HFF-Myc (cell line): ENCODE measurements around the gene VPS52.
A peak's percentile ranks its signal among the peaks of the same experiment; 100 is the strongest.

ENCODE experiments used
- DNase-seq: peaks from one replicate; pipeline ENCODE4 v3.0.0-alpha.2; 2011; ENCODE audit warnings: low read depth; ENCODE audit errors: extremely low read depth
- H3K4me3 ChIP-seq: replicated peaks from 2 replicates; pipeline ENCODE4 v1.5.1; 2011; ENCODE audit warnings: low read depth, mild to moderate bottlenecking, control low read depth, low read length
- TF ChIP-seq, protein P1 (sequence below): IDR thresholded peaks from 2 replicates; pipeline ENCODE4 v1.5.1; 2012; ENCODE audit warnings: mild to moderate bottlenecking, low read depth, low read length, control low read depth; ENCODE audit errors: missing control alignments

The VPS52 gene

DNA sequence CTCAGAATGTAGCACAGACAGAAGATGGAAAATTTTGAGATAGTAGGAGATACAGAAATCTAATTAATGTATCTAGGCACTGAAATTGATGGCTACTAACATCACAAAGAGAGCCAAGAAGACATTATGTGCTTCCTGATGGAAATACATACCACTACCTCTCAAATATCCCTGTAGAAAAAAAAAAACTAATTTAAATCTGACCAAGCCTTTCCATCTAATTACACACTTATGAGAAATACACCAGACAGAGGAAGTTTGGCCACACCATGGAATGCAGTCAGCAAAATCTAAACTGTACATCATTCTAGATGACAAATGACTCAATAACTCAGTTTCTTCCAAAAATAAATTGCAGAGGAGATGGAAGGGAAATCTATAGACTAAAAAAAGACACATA is 18.9 kb downstream of the VPS52 start:
- DNase-seq: no peak
- no peak overlapping the region for H3K4me3 ChIP-seq
- TF ChIP-seq, protein P1, sequence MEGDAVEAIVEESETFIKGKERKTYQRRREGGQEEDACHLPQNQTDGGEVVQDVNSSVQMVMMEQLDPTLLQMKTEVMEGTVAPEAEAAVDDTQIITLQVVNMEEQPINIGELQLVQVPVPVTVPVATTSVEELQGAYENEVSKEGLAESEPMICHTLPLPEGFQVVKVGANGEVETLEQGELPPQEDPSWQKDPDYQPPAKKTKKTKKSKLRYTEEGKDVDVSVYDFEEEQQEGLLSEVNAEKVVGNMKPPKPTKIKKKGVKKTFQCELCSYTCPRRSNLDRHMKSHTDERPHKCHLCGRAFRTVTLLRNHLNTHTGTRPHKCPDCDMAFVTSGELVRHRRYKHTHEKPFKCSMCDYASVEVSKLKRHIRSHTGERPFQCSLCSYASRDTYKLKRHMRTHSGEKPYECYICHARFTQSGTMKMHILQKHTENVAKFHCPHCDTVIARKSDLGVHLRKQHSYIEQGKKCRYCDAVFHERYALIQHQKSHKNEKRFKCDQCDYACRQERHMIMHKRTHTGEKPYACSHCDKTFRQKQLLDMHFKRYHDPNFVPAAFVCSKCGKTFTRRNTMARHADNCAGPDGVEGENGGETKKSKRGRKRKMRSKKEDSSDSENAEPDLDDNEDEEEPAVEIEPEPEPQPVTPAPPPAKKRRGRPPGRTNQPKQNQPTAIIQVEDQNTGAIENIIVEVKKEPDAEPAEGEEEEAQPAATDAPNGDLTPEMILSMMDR: no peak

DNA sequence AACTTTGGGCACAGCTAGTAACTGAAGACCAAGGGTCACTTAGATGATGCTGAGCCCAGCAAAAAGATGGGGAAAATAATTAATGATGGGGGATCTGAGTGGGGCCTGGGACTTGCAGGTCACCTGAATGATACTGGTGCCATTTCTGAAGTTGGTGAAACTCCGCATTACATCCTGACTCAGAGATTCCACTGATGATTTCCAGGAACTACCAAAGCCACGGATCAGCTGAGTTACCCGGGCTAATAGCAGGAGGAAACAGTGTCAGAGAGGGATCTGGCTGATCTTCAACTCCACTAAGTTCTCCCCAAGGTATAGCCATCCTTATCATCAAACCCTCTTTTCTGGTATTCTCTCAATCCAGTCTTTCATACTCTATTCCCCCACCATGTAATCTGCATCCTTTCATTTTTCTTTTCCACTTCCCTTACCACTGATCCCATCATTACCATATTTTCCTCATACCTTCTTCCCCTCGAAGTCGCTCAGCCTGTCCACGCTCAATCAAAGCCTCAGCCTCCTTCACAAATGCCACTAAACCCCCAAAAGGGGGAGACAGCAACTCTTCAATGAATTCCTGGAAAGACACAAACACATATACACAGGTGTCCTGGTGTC is 20.2 kb downstream of the VPS52 start:
- TF ChIP-seq, protein P1: no peak
- no peak overlapping the region for H3K4me3 ChIP-seq
- DNase-seq: no peak

DNA sequence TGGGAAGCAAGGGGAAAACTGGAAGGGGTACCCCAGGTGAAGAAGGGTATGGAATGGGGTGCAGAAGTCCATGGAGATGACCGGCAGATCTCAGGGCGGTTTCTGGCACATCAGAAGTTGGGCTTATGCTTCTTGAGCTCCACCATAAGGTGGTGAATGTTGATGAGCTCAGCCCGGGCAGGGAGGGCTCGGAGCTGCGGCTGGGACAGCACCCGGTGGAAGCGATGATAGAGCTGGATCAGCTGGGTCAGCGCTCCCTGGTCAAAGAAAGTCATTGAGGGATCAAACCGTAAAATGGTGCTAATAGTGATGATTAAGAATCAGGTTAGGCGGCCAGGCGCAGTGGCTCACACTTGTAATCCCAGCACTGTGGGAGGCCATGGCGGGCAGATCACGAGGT is 20.9 kb downstream of the VPS52 start:
- H3K4me3 ChIP-seq: peak overlapping the region; percentile 59; the same call in 1 of the 2 replicates
- TF ChIP-seq, protein P1: no peak
- no peak for DNase-seq

DNA sequence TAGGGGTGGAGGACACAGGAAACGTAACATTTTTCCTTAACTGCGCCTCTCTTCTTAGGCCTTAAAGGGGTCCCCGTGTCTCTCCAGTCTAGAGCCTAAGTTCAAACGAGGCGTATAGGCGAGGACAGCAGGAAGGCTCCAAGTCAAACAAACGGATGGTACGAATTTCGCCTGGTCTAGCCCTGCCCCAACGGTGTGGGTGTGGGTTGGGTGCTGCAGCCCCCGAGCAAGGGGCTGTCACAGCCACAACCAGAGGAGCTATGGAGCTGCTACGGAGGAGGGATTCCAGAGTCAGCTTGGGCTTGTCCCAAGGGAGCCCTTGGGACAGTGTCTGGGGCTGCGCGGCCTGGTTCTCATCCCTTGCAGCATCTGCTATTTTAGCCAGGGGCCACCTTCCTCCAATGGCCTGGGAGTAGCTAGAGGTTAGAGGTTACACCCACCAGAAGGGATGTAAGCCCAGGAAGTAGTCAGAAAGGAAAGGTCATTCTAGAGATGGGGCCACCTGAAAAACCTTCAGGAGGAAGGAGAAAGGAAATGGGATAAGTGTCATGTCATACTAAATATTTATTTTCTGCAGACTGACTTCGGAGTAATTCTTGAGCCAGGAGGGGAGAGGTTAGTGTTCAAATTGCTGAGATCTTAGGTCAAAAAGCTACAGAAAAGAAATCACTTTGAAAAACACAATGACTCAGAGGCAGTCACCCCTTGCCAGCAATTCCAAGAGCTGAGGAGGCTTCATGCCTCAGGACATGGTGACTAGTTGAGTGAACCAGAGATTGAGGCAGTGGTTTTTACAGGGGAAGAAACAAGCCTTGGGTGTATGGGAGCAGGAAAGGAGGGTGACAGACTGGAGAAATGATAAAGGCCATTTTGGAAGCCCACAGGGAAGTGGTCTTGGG is 21.7 kb downstream of the VPS52 start:
- TF ChIP-seq, protein P1: no peak
- DNase-seq: no peak
- H3K4me3 ChIP-seq: peak overlapping the region; percentile 59

DNA sequence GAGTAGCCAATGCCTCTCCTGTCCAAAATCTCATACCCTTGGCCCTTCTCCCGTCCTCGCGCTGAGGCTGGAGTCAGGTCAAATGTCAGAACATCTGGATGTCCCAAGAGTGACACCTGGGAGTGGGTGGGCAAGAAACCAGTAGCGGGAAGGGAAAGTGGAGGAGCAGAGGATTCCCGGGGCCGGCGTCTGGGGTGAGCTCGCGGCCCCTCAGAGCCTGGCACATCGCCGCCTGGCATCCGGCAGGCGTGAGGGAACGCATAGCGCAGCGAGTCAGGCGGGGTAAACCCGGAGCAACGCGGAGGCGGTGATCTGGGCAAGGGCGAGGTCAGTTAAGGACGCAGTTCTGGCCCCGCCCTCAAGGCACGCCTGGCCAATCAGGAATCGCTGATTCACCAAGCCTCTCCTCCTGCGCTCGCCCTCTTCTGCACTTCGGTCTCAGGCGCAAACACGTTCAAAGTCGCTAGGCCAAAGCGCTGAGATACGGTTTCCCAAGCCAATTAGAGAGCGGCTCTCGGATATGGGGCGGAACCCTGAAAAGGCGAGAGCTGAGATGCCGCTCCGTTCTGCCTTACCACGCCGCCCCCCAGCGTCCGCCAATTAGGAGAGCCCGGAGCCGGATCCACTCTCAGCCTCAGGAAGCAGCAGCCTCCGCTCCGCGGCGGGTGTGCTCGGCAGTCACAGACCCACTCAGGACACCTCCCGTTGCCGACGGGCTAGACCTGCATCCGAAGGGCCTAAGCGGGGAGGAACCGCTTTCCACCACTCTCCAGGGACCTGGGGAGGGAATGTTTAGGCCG is 22.5 kb downstream of the VPS52 start:
- H3K4me3 ChIP-seq: peak overlapping the region; percentile 59
- DNase-seq: peak; percentile 99
- TF ChIP-seq, protein P1: no peak

DNA sequence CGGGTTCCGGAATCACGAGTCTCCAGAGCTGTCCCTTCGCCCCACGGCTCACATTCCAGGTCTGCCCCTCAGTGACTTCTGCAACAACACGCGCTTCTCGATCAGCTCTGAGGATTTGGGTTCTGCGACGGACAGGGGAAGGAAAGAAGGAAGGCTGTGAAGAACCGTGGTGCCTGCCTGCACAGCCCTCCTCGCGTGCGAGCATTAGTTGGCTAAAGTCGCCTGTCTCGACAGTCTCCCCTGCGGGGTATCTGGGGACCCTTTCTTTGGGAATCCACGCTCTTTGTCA is 23.1 kb downstream of the VPS52 start:
- DNase-seq: no peak
- TF ChIP-seq, protein P1: no peak
- peak overlapping the region; percentile 59 for H3K4me3 ChIP-seq
